Stimulated activated CD8-positive, alpha-beta memory T cell treated with anti-CD3 and anti-CD28 coated beads, Interleukin-15, amount 100 ng/mL, for 4 hours (primary cell): ENCODE measurements around the gene LRRC75A.
"Not testable (repeated sequence)": the region's sequence is repeated elsewhere in the genome, so short reads cannot be mapped to it uniquely, and the experiment has no call there.

Experiments used
- DNase-seq, 2 donors: peaks; one replicate each; pipeline ENCODE4 v3.0.0-alpha.2; 2020; ENCODE audit warnings: low read depth in 2 of 2

LRRC75A gene

GRCh38 chr17:16398270-16399267 is 93.4 kb downstream of the LRRC75A start:
- no peak for DNase-seq

- not testable (repeated sequence) for DNase-seq
Measured at GRCh38 chr17:16396693-16397092, 95.3 kb downstream of the LRRC75A start.

GRCh38 chr17:16395887-16396286 is 96.1 kb downstream of the LRRC75A start:
- not testable (repeated sequence) for DNase-seq

- DNase-seq: not testable (repeated sequence)
Measured at GRCh38 chr17:16392491-16392890, 99.5 kb downstream of the LRRC75A start.
